Neural progenitor cell (in vitro differentiated cells): ENCODE measurements around the gene PPP6C. TPM values are rescaled to one million over a fixed set of nuclear protein-coding genes. Genes with fewer than 3 reads are reported as not detected.

ENCODE experiments used
- DNase-seq: peaks from one replicate; pipeline ENCODE4 v3.0.0-alpha.2; 2016; ENCODE audit warnings: low spot score
- H2AFZ ChIP-seq: fragments of 200-600 bp; sonication (generic); replicated peaks from 2 replicates; pipeline ENCODE4 v1.6.1; 2016; ENCODE audit warnings: antibody characterized with exemption
- H3F3A ChIP-seq: fragments of 200-600 bp; sonication (generic); 2 replicates; pipeline ENCODE4 v1.6.1; 2016; ENCODE audit warnings: antibody characterized with exemption, low read depth
- H3K27ac ChIP-seq: fragments of 200-600 bp; sonication (generic); 2 replicates; pipeline ENCODE4 v1.5.1; 2016; ENCODE audit warnings: mild to moderate bottlenecking
- H3K27me3 ChIP-seq: fragments of 200-600 bp; sonication (generic); 2 replicates; pipeline ENCODE4 v1.6.1; 2016; ENCODE audit warnings: mild to moderate bottlenecking, moderate library complexity
- H3K36me3 ChIP-seq: fragments of 200-600 bp; sonication (generic); 2 replicates; pipeline ENCODE4 v1.5.1; 2016
- H3K4me1 ChIP-seq: fragments of 200-600 bp; sonication (generic); 2 replicates; pipeline ENCODE4 v1.6.1; 2016; ENCODE audit warnings: mixed run types
- H3K4me2 ChIP-seq: fragments of 200-600 bp; sonication (generic); 2 replicates; pipeline ENCODE4 v1.6.1; 2016
- H3K4me3 ChIP-seq: fragments of 200-600 bp; sonication (generic); 2 replicates; pipeline ENCODE4 v1.5.1; 2016
- H3K79me2 ChIP-seq: fragments of 200-600 bp; sonication (generic); 2 replicates; pipeline ENCODE4 v1.6.1; 2016; ENCODE audit warnings: low read depth
- H3K9ac ChIP-seq: fragments of 200-600 bp; sonication (generic); 2 replicates; pipeline ENCODE4 v1.6.1; 2016
- H3K9me3 ChIP-seq: fragments of 200-600 bp; sonication (generic); 2 replicates; pipeline ENCODE4 v1.5.1; 2016; ENCODE audit warnings: low read depth
- H4K20me1 ChIP-seq: fragments of 200-600 bp; sonication (generic); 2 replicates; pipeline ENCODE4 v1.6.1; 2016; ENCODE audit warnings: low read depth
- H3K27ac Mint-ChIP-seq: 3 replicates; pipeline ENCODE4 v1.8.0; 2021; ENCODE audit warnings: mixed read lengths
- H3K27me3 Mint-ChIP-seq: 2 replicates; pipeline ENCODE4 v1.8.0; 2022; ENCODE audit warnings: low read depth, mild to moderate bottlenecking, inconsistent platforms, moderate library complexity, mixed read lengths; ENCODE audit not compliant: insufficient read depth
- H3K36me3 Mint-ChIP-seq: 3 replicates; pipeline ENCODE4 v1.8.0; 2021; ENCODE audit warnings: mixed read lengths
- H3K4me1 Mint-ChIP-seq: 3 replicates; pipeline ENCODE4 v1.8.0; 2021; ENCODE audit warnings: mixed read lengths
- H3K4me3 Mint-ChIP-seq: 3 replicates; pipeline ENCODE4 v1.8.0; 2021; ENCODE audit warnings: mild to moderate bottlenecking, moderate library complexity, mixed read lengths
- H3K9me3 Mint-ChIP-seq: 3 replicates; pipeline ENCODE4 v1.8.0; 2020; ENCODE audit warnings: mixed read lengths
- EZH2 ChIP-seq: fragments of 200-600 bp; sonication (generic); IDR thresholded peaks from 2 replicates; pipeline ENCODE4 v1.6.1; 2017; ENCODE audit warnings: antibody characterized with exemption, mild to moderate bottlenecking, moderate library complexity
- EZH2phosphoT487 ChIP-seq: fragments of 200-600 bp; sonication (generic); IDR thresholded peaks from 2 replicates; pipeline ENCODE4 v1.6.1; 2017; ENCODE audit warnings: antibody characterized with exemption
- total RNA-seq: library from RNA; depleted of rRNA; stranded (reverse); fragments of >200 nt; gene quantifications from 2 replicates; pipeline ENCODE4 v1.2.3, GENCODE V29; 2015; ENCODE audit warnings: low replicate concordance
- TF ChIP-seq, protein P1 (sequence below): fragments of 200-600 bp; sonication (generic); IDR thresholded peaks from 2 replicates; pipeline ENCODE4 v1.5.1; 2017; ENCODE audit warnings: antibody characterized with exemption, mild to moderate bottlenecking

PPP6C gene
- total RNA-seq, 1 donor from 2014 or later, result 61.7 TPM

- no peak for DNase-seq
- H3K27ac Mint-ChIP-seq, result no peak overlapping the region
- Histone ChIP-seq H3K79me2 (peaks cover 17% of the 10 kb centered on the region), H4K20me1 (peaks cover 11% of the 10 kb centered on the region), H3K27ac (no peak overlapping the region), H3K36me3 (peaks cover 8% of the 10 kb centered on the region), H3K27me3 (no peaks in the 10 kb centered on the region), H3K9ac (no peak overlapping the region), H3K9me3 (no peaks in the 10 kb centered on the region), H2AFZ (no peak overlapping the region), H3K4me1 (peaks cover 4% of the 10 kb centered on the region), H3F3A (peaks cover 13% of the 10 kb centered on the region), H3K4me3 (no peak overlapping the region), H3K4me2 (no peak overlapping the region)
- TF ChIP-seq EZH2phosphoT487 (no peak), EZH2 (no peak)
- TF ChIP-seq, protein P1, sequence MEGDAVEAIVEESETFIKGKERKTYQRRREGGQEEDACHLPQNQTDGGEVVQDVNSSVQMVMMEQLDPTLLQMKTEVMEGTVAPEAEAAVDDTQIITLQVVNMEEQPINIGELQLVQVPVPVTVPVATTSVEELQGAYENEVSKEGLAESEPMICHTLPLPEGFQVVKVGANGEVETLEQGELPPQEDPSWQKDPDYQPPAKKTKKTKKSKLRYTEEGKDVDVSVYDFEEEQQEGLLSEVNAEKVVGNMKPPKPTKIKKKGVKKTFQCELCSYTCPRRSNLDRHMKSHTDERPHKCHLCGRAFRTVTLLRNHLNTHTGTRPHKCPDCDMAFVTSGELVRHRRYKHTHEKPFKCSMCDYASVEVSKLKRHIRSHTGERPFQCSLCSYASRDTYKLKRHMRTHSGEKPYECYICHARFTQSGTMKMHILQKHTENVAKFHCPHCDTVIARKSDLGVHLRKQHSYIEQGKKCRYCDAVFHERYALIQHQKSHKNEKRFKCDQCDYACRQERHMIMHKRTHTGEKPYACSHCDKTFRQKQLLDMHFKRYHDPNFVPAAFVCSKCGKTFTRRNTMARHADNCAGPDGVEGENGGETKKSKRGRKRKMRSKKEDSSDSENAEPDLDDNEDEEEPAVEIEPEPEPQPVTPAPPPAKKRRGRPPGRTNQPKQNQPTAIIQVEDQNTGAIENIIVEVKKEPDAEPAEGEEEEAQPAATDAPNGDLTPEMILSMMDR, result no peak
- H3K27me3 Mint-ChIP-seq, result peaks cover 2% of the 10 kb centered on the region
- no peaks in the 10 kb centered on the region for H3K9me3 Mint-ChIP-seq
- peaks cover 4% of the 10 kb centered on the region for H3K36me3 Mint-ChIP-seq
- H3K4me3 Mint-ChIP-seq, result no peak overlapping the region
- peaks cover 8% of the 10 kb centered on the region for H3K4me1 Mint-ChIP-seq
Measured at GRCh38 chr9:125146247-125146646, 43.4 kb downstream of the PPP6C start.

GRCh38 chr9:125145425-125145824 is 44.2 kb downstream of the PPP6C start:
- no peak overlapping the region for H3K27ac Mint-ChIP-seq
- Histone ChIP-seq H2AFZ (no peak overlapping the region), H3K36me3 (peaks cover 9% of the 10 kb centered on the region), H3K79me2 (peaks cover 25% of the 10 kb centered on the region), H3K4me3 (no peak overlapping the region), H3F3A (peaks cover 13% of the 10 kb centered on the region), H3K27me3 (no peaks in the 10 kb centered on the region), H3K4me1 (peaks cover 4% of the 10 kb centered on the region), H3K9ac (no peak overlapping the region), H3K27ac (no peak overlapping the region), H4K20me1 (peaks cover 13% of the 10 kb centered on the region), H3K9me3 (no peaks in the 10 kb centered on the region), H3K4me2 (no peak overlapping the region)
- H3K4me1 Mint-ChIP-seq, result peaks cover 8% of the 10 kb centered on the region
- peaks cover 2% of the 10 kb centered on the region for H3K27me3 Mint-ChIP-seq
- H3K9me3 Mint-ChIP-seq, result no peaks in the 10 kb centered on the region
- TF ChIP-seq, protein P1, result no peak
- TF ChIP-seq EZH2 (no peak), EZH2phosphoT487 (no peak)
- no peak overlapping the region for H3K4me3 Mint-ChIP-seq
- DNase-seq, result no peak
- peaks cover 1% of the 10 kb centered on the region for H3K36me3 Mint-ChIP-seq

GRCh38 chr9:125143377-125144090 is 46.1 kb downstream of the PPP6C start, which contains the start of gene SCAI:
Gene SCAI, minus strand, starts transcription at chr9:125143528. Its CDS starts 91 bp downstream, at chr9:125143437.
- Histone ChIP-seq H3F3A (peaks cover 13% of the 10 kb centered on the region), H3K27ac (peak within 1 kb of the TSS; percentile 85), H3K9me3 (no peaks in the 10 kb centered on the region), H3K4me2 (peak within 1 kb of the TSS; percentile 88), H3K27me3 (no peaks in the 10 kb centered on the region), H3K79me2 (peaks cover 44% of the 10 kb centered on the region), H3K4me1 (peaks cover 4% of the 10 kb centered on the region), H4K20me1 (peaks cover 24% of the 10 kb centered on the region), H2AFZ (peak within 1 kb of the TSS; percentile 89), H3K36me3 (peaks cover 9% of the 10 kb centered on the region), H3K4me3 (peak within 1 kb of the TSS; percentile 78), H3K9ac (peak within 1 kb of the TSS; percentile 65)
- Mint-ChIP-seq H3K27ac (peak within 1 kb of the TSS; percentile 98), H3K4me1 (peaks cover 8% of the 10 kb centered on the region), H3K36me3 (peaks cover 4% of the 10 kb centered on the region), H3K9me3 (no peaks in the 10 kb centered on the region), H3K4me3 (peak within 1 kb of the TSS; percentile 99), H3K27me3 (peaks cover 4% of the 10 kb centered on the region)
- TF ChIP-seq, protein P1, result peak; percentile 90
- no peak for TF ChIP-seq EZH2
- TF ChIP-seq EZH2phosphoT487, result no peak
- DNase-seq, result peak; percentile 99
